SU-DHL-6 (cell line): Measurements from ENCODE around the gene TMEM196.

Experiments
- H2AFZ ChIP-seq: fragments of 200-600 bp; sonication (generic); 2 replicates; pipeline ENCODE4 v1.6.1; 2014; ENCODE audit warnings: low read depth, mild to moderate bottlenecking, moderate library complexity, mixed read lengths, antibody characterized with exemption, low read length; ENCODE audit not compliant: severe bottlenecking
- H3F3A ChIP-seq: fragments of 200-600 bp; shearing (Covaris generic); 2 replicates; pipeline ENCODE4 v1.6.0; 2016; ENCODE audit warnings: antibody characterized with exemption, mild to moderate bottlenecking; ENCODE audit not compliant: insufficient read depth
- H3K27ac ChIP-seq: fragments of 200-600 bp; sonication (generic); 2 replicates; pipeline ENCODE4 v1.5.1; 2016; ENCODE audit warnings: low read depth, mild to moderate bottlenecking, low read length, moderate library complexity, mixed read lengths
- H3K27me3 ChIP-seq: fragments of 200-600 bp; sonication (generic), shearing (Covaris generic); 2 replicates; pipeline ENCODE4 v1.6.0; 2014; ENCODE audit warnings: mild to moderate bottlenecking, low read length
- H3K36me3 ChIP-seq: fragments of 200-600 bp; sonication (generic); 2 replicates; pipeline ENCODE4 v1.6.1; 2014; ENCODE audit warnings: mild to moderate bottlenecking, low read length, mixed read lengths
- H3K4me2 ChIP-seq: fragments of 300-600, 200-600 bp; shearing (Covaris generic), sonication (generic); 2 replicates; pipeline ENCODE4 v1.6.0; 2014; ENCODE audit warnings: low read length, low read depth, mild to moderate bottlenecking; ENCODE audit not compliant: poor library complexity, severe bottlenecking
- H3K4me3 ChIP-seq: fragments of 200-600 bp; sonication (generic); 2 replicates; pipeline ENCODE4 v1.5.1; 2014; ENCODE audit warnings: antibody characterized with exemption, low read length, mild to moderate bottlenecking, mixed read lengths; ENCODE audit not compliant: insufficient read depth, poor library complexity, severe bottlenecking
- H3K79me2 ChIP-seq: fragments of 200-600 bp; sonication (generic); 2 replicates; pipeline ENCODE4 v1.6.1; 2014; ENCODE audit warnings: mild to moderate bottlenecking, low read length, moderate library complexity; ENCODE audit not compliant: insufficient read depth
- H3K9ac ChIP-seq: fragments of 200-600 bp; sonication (generic); 2 replicates; pipeline ENCODE4 v1.7.0; 2014; ENCODE audit warnings: mild to moderate bottlenecking, low read length
- H3K9me2 ChIP-seq: fragments of 200-600 bp; sonication (generic); replicated peaks from 2 replicates; pipeline ENCODE4 v1.6.1; 2014; ENCODE audit warnings: low read length; ENCODE audit not compliant: insufficient read depth
- H3K9me3 ChIP-seq: fragments of 200-600 bp; sonication (generic); 2 replicates; pipeline ENCODE4 v1.6.1; 2014; ENCODE audit warnings: low read length, mixed read lengths; ENCODE audit not compliant: insufficient read depth
- H4K20me1 ChIP-seq: fragments of 200-600 bp; sonication (generic); 2 replicates; pipeline ENCODE4 v1.6.1; 2014; ENCODE audit warnings: low read depth, mild to moderate bottlenecking, antibody characterized with exemption, low read length, moderate library complexity, mixed read lengths
- CTCF ChIP-seq: fragments of 200-600 bp; sonication (generic); IDR thresholded peaks from one replicate; pipeline ENCODE4 v1.5.1; 2017; ENCODE audit warnings: antibody characterized with exemption, mild to moderate bottlenecking, low read length, moderate library complexity; ENCODE audit not compliant: insufficient read depth, poor library complexity, severe bottlenecking
- EZH2phosphoT487 ChIP-seq: fragments of 200-600 bp; sonication (generic), shearing (Covaris generic); conservative IDR thresholded peaks from 2 replicates; pipeline ENCODE4 v1.6.1; 2018; ENCODE audit warnings: mild to moderate bottlenecking, antibody characterized with exemption, low read length, moderate library complexity, mixed read lengths

Gene TMEM196

GRCh38 chr7:19814776-19815175 is 41.4 kb upstream of the TMEM196 start:
- no peak for TF ChIP-seq CTCF
- Histone ChIP-seq H3F3A (no peaks in the 10 kb centered on the region), H3K79me2 (no peaks in the 10 kb centered on the region), H4K20me1 (no peaks in the 10 kb centered on the region), H3K27ac (no peak overlapping the region), H3K4me2 (no peak overlapping the region), H3K36me3 (no peaks in the 10 kb centered on the region), H3K9me2 (no peaks in the 10 kb centered on the region), H2AFZ (no peak overlapping the region), H3K4me3 (no peak overlapping the region), H3K27me3 (no peaks in the 10 kb centered on the region), H3K9me3 (no peaks in the 10 kb centered on the region), H3K9ac (no peak overlapping the region)

GRCh38 chr7:19811386-19811785 is 38.0 kb upstream of the TMEM196 start:
- Histone ChIP-seq H3K9me2 (no peaks in the 10 kb centered on the region), H3K4me3 (no peak overlapping the region), H2AFZ (no peak overlapping the region), H4K20me1 (no peaks in the 10 kb centered on the region), H3F3A (no peaks in the 10 kb centered on the region), H3K79me2 (no peaks in the 10 kb centered on the region), H3K4me2 (no peak overlapping the region), H3K27ac (no peak overlapping the region), H3K36me3 (no peaks in the 10 kb centered on the region), H3K9me3 (no peaks in the 10 kb centered on the region), H3K9ac (no peak overlapping the region), H3K27me3 (no peaks in the 10 kb centered on the region)
- no peak for TF ChIP-seq EZH2phosphoT487
- TF ChIP-seq CTCF: no peak

DNA sequence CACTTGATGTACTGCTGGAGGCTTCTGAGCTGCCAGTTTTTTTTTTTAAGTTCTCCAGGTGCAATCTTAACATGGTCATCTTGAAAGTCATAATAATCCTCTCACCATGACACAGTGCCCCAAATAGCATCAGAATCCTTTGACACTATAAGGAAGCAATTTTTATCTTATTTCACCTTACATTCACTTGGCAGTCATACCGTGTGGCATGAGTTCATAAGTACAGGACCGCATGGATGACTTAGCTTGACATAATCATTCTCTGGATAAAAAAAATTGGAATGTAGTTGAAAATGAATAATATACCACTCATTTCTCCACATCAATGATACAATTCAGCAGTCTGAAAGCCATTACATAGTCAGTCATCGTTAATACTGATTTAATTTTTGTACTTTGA is 25.6 kb upstream of the TMEM196 start:
- Histone ChIP-seq H3F3A (no peaks in the 10 kb centered on the region), H3K79me2 (no peaks in the 10 kb centered on the region), H3K36me3 (no peaks in the 10 kb centered on the region), H3K9me3 (no peaks in the 10 kb centered on the region), H2AFZ (no peak overlapping the region), H3K4me2 (no peak overlapping the region), H3K27me3 (no peaks in the 10 kb centered on the region), H3K9ac (no peak overlapping the region), H3K4me3 (no peak overlapping the region), H3K27ac (no peak overlapping the region), H4K20me1 (no peaks in the 10 kb centered on the region), H3K9me2 (no peaks in the 10 kb centered on the region)
- TF ChIP-seq EZH2phosphoT487 (no peak), CTCF (no peak)

GRCh38 chr7:19783541-19783940 is 10.1 kb upstream of the TMEM196 start:
- Histone ChIP-seq H3K36me3 (no peaks in the 10 kb centered on the region), H3K9me3 (no peaks in the 10 kb centered on the region), H3K79me2 (no peaks in the 10 kb centered on the region), H3K4me3 (no peak overlapping the region), H3K27ac (no peak overlapping the region), H3F3A (no peaks in the 10 kb centered on the region), H3K27me3 (no peaks in the 10 kb centered on the region), H3K4me2 (no peak overlapping the region), H4K20me1 (no peaks in the 10 kb centered on the region), H2AFZ (no peak overlapping the region), H3K9me2 (no peaks in the 10 kb centered on the region), H3K9ac (no peak overlapping the region)
- TF ChIP-seq EZH2phosphoT487: no peak
- TF ChIP-seq CTCF: no peak
